ENCODE results near the gene RORB.

The RORB gene

GRCh38 chr9:74718709-74719108, 221.6 kb downstream of the RORB start:
- DNase-seq (ENCODE audit: low read depth), result no peak
- TF ChIP-seq CTCF (IDR thresholded peaks at IDR 0.05; ENCODE audit: low read length, missing control alignments), result no peak
- H3K4me3 ChIP-seq (replicated peaks; ENCODE audit: low read depth, low read length), result no peak overlapping the region

- H3K4me3 ChIP-seq (replicated peaks; ENCODE audit: low read depth, low read length), result no peak overlapping the region
- DNase-seq (ENCODE audit: low read depth), result no peak
- no peak for TF ChIP-seq CTCF (IDR thresholded peaks at IDR 0.05; ENCODE audit: low read length, missing control alignments)
Observed at GRCh38 chr9:74719306-74719705, 222.2 kb downstream of the RORB start.

GRCh38 chr9:74721696-74722660, 224.8 kb downstream of the RORB start:
- no peak for DNase-seq (ENCODE audit: low read depth)
- no peak for TF ChIP-seq CTCF (IDR thresholded peaks at IDR 0.05; ENCODE audit: low read length, missing control alignments)
- H3K4me3 ChIP-seq (replicated peaks; ENCODE audit: low read depth, low read length), result no peak overlapping the region

- TF ChIP-seq CTCF (IDR thresholded peaks at IDR 0.05; ENCODE audit: low read length, missing control alignments), result no peak
Observed at GRCh38 chr9:74724317-74724716, 227.2 kb downstream of the RORB start.

GRCh38 chr9:74726581-74726980, 229.4 kb downstream of the RORB start:
- no peak for DNase-seq (ENCODE audit: low read depth)
- no peak for TF ChIP-seq CTCF (IDR thresholded peaks at IDR 0.05; ENCODE audit: low read length, missing control alignments)
- H3K4me3 ChIP-seq (replicated peaks; ENCODE audit: low read depth, low read length), result no peak overlapping the region

More at GRCh38 chr9:74724317-74724716, 227.2 kb downstream of the RORB start:
- no peak for DNase-seq (ENCODE audit: low read depth)
- no peak overlapping the region for H3K4me3 ChIP-seq (replicated peaks; ENCODE audit: low read depth, low read length)

- H3K4me3 ChIP-seq (replicated peaks; ENCODE audit: low read depth, low read length), result no peak overlapping the region
- no peak for DNase-seq (ENCODE audit: low read depth)
- TF ChIP-seq CTCF (IDR thresholded peaks at IDR 0.05; ENCODE audit: low read length, missing control alignments), result no peak
Observed at GRCh38 chr9:74728176-74728575, 231.0 kb downstream of the RORB start.

Data from fibroblast of pulmonary artery (primary cell).